GM12873 (cell line): ENCODE data around the gene RRM2.

Experiments
- TF ChIP-seq, protein P1 (sequence below): IDR thresholded peaks from 2 replicates; pipeline ENCODE4 v1.5.1; 2012; ENCODE audit warnings: low read depth, mild to moderate bottlenecking, moderate library complexity, low read length, control low read depth; ENCODE audit not compliant: insufficient read depth; ENCODE audit errors: missing control alignments

The RRM2 gene

DNA sequence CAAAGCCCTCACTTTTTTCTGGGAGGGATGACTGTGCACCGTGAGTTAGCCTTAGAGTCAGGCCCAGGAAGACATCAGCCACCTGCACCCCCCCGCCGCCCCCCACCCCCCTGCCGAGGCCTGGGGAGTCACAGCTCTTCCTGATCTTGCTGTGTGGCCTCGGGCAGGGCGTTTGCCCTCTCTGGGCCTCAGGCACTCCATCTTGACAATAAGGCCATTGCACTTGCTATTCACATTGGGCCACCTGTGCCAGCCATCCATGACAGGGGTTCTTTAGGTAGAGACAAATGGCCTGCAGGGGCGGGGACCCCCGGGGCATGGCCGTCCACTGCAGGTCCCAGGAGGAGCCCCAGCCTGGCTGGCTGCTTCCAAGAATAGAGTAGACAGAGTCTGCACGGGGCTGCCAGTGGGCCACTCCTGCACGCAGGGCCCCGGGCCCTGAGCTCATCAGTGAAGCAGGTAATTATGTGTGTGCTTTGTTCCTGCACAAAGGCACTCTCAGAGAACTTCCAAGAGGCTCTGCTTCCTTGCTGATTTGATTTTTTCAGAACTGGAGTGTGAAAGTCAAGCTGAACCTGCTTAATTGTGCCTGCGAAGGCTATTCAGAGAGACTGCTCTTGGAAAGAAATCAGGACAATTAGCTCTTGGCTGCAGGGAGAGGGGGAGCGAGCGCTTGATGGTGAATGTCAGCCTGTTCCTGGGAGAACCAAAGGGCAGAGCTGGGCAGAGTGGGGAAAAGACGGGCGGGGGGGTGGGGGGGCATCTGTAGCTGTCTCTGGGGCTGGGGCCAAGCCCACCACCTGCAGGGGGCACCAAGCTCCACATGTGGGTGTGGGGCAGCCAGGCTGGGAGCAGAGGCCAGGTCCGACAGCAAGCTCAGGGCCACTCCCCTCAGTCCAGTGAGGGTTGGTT, 40.3 kb downstream of the RRM2 start:
- TF ChIP-seq, protein P1, sequence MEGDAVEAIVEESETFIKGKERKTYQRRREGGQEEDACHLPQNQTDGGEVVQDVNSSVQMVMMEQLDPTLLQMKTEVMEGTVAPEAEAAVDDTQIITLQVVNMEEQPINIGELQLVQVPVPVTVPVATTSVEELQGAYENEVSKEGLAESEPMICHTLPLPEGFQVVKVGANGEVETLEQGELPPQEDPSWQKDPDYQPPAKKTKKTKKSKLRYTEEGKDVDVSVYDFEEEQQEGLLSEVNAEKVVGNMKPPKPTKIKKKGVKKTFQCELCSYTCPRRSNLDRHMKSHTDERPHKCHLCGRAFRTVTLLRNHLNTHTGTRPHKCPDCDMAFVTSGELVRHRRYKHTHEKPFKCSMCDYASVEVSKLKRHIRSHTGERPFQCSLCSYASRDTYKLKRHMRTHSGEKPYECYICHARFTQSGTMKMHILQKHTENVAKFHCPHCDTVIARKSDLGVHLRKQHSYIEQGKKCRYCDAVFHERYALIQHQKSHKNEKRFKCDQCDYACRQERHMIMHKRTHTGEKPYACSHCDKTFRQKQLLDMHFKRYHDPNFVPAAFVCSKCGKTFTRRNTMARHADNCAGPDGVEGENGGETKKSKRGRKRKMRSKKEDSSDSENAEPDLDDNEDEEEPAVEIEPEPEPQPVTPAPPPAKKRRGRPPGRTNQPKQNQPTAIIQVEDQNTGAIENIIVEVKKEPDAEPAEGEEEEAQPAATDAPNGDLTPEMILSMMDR = peak; percentile 5

DNA sequence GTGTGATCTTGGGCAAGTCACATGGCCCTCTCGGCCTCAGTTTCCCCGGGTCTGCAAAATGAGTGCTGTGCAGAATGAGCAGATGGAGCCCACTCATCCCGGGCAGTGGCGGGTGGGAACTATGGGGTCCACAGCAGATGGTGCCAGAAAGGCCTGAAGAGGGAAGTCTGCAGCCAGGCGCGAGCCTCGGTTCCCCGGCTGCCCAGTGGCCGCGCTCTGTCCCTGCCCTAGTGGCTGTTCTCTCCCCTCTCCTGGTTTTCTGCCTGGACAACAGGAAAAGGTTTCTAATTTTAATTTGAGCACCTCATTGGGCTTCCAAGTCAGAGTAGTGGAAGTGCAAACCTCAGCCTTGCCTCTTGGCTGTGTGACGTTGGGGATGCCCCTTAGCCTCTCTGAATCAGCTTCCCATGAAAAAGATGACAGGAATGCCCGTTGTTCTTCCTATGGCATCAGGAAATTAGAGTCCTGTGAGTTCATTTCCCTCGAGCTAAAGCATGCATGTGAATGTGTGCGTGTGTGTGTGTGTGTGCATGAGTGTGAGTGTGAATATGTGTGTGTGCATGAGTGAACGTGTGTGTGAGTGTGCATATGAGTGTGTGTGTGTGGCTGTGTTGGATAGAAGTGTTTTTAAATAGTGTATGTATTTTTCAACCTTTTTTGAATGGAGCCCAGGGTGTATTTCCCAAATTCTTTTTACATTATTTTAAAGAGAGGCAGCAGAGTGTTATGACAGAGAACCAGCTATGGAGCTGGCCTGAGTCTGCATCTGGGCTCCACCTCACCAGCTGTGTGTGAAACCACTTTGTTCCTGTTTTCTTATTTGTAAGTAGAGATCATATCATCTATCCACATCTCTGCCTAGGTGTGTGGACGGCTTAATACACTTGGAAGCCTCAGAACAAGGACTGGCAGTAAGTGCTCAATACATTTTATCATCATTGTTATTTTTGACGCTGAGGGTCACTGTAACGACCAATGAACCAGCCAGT, 41.3 kb downstream of the RRM2 start:
- TF ChIP-seq, protein P1 = no peak

DNA sequence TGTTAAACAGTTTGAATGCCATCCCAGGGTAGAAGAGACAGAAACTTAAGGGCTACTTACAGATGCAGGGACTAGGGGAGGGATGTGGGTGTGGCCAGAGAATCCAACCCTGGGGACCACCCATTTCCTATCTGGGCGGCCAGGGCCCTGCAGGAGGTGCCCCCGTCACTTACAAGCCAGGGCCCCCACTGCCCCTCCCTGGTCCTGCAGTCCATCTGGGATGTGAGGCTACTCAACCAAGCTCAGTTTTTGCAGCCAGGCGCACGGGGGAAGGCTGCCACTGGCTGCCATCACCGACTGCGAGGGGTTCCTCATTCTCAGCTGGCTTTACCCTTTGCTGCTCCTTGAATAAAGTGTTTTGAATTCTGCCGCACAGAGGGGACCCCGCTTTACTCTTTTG, 42.1 kb downstream of the RRM2 start:
- TF ChIP-seq, protein P1 = no peak

DNA sequence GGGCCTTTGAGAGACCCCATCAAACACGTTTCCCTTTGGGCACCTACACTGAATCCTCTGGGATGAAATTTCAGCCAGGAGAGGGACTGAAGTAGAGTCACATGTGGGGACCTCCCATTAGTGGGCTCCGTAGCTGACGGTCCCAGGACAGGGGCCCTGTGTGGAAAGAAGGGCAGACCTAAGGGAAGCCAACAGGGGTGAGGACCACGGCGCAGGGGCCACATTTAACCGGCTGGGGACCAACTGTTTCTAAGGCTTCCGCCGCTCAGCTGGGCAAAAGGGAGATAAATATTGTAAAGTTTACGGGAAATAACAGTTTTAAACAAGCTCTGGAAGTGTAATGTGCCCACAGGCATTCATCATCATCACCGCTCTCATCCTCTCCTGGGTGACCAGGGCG, 42.7 kb downstream of the RRM2 start:
- TF ChIP-seq, protein P1 = no peak

DNA sequence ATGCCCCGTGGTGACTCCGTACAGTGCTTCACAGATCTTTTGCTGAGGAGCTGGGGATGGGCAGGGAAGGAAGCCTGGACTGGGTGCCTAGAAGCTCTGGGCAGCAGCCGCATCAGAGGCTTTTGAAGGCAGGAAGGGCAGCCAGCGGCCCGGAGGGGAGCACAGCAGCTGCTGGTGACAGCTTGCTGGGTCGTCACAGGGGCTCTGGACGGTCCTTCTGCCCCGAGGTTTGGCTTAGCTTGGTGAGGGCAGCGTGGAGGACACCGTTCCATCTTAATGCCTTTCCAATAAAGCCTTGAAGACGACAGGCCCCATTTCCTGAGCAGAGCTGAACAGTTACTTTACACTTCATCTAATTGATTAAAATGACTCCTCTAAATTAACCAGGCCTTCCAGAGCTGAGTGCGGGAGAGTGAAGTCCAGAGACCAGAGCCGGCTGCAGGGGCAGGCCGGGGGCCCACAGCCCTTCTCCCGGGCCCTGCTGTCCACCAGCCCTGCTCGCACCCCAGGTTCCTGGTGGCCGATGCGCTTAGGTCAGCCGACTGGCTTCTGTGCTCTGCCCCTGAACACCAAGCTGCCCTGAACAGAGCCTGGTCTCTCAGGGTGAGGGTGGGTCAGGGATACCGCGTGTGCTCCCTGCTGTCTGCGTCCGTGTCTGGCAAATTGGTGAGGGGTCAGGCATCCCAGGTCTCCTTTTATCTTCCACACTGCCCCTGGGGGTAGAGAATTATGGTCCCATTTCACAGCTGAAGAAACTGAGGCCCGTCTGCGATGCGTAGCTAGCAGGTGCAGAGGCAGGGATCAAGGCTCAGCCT, 43.5 kb downstream of the RRM2 start:
- TF ChIP-seq, protein P1 = no peak

DNA sequence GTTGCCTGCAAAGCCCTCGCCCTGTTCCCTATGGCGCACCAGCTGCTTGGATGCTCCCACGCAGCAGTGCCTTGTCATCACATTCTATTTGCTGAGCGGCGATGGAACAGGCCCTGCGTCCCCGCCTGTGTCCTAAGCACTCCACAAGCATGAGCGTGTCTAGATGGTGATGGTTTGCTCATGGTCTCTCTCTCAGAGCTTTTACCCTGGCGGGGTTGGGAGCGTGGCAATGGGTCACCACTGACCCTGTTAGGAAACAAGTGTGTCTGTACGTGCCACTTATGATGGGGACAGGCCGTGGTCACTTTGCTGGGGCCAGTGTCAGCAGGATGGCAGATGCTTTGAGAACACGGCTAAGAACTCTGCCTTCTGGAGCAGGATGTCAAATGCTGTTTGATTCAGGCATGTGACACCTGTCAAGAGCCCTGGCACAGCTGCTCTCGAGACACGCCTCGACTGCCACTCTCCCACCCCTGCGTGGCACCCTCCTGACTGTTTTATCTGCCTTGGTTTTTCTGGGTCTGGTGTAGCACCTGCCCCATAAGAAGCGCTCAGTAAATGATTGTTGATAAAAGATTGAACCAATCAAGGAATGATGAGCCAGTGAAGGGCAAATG, 44.2 kb downstream of the RRM2 start:
- TF ChIP-seq, protein P1 = no peak
